Measurements from ENCODE around the gene MPP4. TPM values are rescaled to one million over a fixed set of nuclear protein-coding genes. Genes with fewer than 3 reads are reported as not detected.
"Not testable (repeated sequence)": the region's sequence is repeated elsewhere in the genome, so short reads cannot be mapped to it uniquely, and the experiment has no call there.

Gene MPP4
- total RNA-seq, 1 experiment from 2014 or later: 5.9 TPM

DNA sequence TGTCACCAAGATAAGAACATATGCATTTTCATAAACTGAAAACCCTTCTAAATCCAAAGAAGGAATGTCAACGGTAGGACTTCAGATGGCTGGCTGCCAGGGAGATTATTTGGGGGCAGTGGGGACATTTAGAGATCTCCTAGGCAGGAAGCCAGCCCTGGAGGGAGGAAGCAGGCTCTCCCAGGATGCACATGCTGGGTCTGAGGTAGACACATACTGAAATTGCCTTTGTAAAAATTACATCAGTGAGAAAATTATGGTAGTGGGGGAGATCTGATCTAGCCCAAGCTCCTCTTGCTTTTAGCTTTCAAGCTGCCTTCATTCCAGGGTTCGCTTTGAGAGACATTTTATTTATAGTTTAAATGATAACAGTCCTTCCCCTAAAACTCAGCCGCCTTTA is 24.1 kb downstream of the MPP4 start:
- no peak for DNase-seq (ENCODE audit: low read depth)

DNA sequence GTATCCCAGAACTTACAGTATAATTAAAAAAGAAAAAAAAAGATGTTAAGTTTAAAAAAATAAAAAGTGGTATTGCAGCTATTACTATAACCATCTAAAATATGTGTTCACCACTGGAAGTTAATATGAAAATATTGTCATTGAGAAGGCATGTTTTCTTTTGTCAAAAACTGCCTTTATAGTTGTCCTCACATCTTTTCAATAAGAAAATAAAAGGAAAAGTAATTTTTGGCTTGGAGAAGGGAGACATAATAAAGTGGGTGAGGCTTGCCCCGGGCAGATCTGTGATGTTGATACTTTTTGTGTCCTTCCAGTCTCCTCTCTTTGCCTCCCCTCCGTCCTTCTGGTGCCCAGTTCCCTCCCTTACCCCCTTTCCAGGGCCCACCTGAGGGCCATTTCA is 24.9 kb downstream of the MPP4 start:
- DNase-seq (ENCODE audit: low read depth): no peak

DNA sequence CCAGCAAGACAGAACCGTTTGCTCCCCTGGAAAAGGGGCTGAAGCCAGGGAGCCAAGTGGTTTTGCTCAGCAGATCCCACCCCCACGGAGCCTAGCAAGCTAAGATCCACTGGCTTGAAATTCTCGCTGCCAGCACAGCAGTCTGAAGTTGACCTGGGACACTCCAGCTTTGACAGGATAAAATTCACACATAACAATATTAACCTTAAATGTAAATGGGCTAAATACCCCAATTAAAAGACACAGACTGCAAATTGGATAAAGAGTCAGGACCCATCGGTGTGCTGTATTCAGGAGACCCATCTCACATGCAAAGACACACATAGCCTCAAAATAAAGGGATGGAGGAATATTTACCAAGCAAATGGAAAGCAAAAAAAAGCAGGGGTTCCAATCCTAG is 27.2 kb downstream of the MPP4 start:
- DNase-seq (ENCODE audit: low read depth): not testable (repeated sequence)

DNA sequence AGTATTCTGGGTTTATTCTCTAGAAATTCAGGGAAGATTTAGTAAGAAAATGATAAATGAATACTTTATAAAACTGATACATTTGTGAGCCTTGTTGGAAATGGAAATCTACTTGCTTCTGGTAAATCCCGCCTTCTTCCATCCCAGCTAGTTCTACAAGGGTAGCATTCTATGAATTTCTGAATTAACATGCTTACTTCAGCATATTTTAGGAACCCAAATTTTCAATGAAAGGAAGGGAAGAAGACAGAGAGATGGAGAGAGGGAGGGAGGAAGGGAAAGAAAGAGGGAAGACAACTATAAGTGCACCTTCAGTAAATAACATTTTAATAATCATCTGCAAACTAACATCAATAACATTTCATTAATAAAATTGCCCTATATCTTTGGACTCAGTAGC is 28.6 kb downstream of the MPP4 start:
- no peak for DNase-seq (ENCODE audit: low read depth)

DNA sequence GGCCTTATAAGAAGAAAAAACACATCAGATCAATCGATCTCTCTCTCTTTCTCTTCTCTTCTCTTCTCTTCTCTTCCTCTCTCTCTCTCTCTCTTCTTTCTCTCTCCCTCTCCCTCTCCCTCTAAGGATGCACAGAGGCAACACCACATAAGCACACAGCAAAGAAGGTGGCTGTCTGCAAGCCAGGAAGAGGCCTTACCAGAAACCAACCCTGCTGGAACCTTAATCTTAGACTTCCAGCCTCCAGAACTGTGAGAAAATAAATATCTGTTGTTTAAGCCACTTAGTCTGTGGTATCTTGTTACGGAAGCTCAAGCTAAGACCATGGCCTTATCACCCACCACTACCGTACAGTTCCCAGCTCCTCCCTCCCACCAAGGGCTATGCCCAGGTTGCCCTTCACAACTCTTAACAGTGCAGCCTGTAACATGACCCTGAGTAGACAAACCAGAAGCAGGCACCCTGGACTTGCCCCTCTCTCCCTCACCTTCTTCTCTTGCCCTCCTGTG is 30.0 kb downstream of the MPP4 start:
- no peak for DNase-seq (ENCODE audit: low read depth)

DNA sequence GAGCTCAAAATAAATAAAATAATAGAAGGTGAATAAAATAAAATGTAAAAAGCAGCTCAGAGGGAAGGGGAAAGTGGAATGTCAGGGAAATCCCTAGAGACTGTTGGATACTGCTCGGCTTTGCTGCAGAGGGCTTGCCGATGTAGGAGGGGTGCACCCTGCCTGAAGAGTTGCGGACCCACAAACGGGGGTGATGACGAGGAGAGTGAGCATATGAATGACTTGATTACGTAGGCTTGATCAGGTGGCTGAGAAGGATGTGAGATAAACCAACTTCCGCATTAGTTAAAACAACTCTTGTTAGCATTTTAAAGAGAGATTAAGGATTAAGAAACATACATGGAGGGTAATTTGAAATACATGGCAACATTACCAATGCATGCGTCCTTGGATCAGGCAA is 34.1 kb downstream of the MPP4 start:
- no peak for DNase-seq (ENCODE audit: low read depth)

DNA sequence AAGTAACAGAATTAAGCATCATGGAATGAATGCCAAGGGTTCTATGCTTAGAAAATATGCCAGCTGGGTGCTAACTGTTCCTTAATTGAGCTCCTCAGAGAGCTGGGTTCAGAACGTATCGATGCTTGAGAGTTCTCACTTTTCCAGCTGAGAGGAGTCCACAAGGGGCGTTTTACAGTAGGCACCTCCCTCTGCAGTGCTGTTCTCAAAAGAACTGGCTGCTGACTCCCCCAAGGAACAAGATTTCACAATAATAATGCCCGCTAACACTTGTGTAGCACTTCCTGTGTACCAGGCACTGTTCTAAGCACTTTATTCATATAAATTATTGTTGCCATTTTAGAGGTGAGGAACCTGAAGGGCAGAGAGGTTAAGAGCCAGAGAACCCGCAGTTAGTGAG is 37.1 kb downstream of the MPP4 start:
- DNase-seq (ENCODE audit: low read depth): no peak

DNA sequence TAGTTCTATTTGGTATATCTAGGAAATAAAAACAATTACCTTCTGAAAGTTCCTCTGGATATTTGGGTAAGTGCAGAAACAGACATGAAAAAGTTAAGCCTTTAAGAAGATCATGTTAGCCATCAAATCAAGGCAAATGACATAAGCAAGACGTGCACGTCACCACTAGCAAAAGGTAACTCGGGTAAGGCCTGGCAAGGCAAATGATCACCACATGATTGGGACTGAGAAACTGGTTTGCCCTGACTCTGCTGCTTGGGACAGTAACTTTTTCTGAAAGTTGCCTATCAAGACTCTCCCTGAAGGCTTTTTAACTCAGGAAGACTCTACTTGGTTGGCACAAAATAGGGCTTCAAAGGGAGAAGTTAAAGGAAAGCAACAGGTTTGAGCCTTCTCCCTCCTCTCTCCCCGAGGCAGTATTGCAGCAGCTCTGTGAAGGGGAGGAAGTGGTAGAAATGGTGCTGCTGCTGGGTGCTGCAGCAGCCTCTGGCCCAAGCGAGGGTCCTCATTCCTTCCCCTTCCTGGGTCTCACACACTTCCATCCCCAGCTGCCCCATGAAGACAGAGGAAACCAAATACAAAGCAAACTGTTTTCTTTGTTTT is 38.0 kb downstream of the MPP4 start:
- DNase-seq (ENCODE audit: low read depth): no peak

DNA sequence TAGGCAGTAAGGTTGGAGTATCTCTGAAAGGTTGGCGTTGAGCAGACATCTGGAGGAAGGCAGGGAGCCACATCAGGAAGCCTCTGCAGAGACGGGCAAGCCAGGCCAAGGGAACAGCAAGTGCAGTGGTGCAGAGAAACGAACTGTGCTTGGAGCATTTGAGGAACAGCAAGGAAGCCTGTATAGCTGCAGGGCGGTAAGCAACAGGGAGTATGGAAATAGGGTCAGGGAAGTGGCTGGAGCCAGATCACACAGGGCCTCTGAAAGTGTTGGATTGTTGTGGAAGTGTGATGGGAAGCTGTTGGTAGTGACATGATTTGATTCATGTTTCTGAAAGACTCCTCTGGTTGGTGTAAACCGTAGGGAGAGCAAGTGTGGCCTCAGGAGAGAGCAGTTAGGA is 41.7 kb downstream of the MPP4 start:
- DNase-seq (ENCODE audit: low read depth): no peak

DNA sequence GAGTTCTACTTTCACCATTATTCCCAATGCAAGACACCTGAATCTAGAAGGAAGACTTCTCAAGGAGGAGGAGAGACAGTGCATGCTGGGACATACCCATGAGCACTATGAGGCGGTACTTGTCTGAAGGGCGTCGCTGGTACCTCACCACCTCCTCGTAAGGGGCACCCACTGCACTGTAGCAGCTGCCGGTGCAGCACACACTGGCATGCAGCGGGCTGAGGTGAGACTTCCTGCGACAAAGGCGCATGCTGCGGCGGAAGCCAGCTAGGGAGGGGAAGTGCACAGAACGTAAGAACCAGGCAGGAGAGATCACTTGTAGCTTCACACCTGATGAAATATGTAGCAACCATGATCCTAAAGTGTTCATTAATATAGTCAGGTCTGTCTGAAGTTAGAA is 42.3 kb downstream of the MPP4 start:
- no peak for DNase-seq (ENCODE audit: low read depth)

DNA sequence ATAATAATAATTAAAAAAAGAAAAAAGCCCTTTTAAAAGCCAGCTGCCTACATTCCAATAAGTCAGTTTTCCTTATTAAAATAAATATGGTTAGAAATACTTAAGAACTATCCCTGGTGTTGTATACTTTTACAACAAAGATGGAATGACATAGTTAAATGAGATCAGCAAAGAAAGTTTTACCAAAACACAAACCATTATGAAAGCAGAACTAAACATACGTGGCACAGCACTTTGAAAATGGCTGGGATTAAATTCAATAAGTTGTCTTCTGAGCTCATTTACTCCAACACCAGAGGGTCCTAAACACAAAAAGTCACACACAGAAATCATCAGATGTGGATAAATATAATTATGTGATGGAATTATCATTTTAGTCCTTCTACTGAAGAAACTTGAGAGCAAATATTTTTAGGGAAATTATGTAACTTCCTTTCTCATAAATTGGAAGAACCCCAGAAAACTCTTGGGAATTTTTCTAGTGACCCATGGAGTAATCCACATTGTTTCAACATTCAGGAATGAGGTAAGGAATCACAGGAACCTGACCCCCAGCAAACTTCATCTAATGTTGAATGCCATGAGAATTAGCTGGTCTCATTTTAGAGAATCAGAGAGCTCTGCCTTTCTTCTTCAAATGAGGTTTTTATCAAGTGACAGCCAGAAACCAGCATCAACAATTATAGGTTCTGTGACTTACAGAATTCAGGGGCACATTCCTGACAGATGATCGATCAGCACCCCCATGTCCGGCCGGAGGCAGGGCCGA is 43.6 kb downstream of the MPP4 start:
- DNase-seq (ENCODE audit: low read depth): peak; percentile 71

DNA sequence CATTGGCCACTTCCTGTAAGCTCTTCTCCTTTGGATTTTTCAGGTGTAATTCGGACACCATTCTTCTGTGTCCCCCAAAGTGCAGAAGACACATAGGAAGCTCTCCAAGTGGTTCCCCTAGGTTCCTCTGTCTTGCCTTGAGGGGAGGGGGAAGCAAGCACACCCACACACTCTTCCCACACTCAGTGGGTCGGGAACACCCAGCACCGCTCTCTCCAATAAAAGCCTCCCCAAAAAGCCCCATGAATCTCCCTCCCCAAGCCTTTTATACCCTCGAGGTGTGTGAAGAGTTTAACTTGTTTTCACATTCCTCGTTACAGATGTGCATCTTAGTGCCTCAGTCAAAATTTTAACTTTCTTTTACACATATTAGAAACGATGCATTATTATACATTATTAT is 45.2 kb downstream of the MPP4 start:
- DNase-seq (ENCODE audit: low read depth): no peak

DNA sequence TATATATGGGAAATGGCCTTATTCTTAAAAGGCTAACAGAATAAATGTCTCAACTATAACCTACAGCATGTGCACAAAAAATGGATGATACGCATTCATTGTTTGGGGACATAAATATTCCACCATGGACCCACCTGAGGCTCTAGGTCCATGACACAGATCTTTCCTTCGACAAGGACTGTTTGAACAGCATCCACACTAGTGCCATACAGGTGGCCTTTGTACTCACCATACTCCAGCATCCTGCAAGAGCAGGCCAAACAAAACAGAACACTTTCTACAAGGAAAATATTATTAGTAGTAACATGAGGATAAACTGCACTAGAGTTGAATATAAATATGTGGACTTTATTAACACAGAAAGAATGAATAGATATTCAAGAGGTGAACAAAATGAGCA is 49.0 kb downstream of the MPP4 start:
- DNase-seq (ENCODE audit: low read depth): no peak

DNA sequence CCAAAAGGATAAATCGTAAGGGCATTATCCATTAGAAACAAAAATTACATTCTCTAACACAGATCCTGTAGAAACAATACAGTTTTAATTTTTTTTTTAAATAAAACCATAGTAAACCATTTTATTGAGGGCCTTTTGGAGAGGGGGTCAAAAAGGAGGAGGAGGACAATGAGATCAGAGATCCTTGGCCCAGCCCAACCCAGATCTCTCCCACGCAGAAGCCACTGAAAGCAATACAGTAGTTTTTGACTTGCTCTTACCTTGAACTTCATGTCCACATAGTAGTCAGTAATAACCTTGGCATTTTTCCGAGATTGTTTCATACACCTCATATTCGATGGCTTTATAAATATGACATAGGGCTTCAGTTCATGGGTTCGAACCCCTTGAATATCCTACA is 51.0 kb downstream of the MPP4 start:
- DNase-seq (ENCODE audit: low read depth): no peak

DNA sequence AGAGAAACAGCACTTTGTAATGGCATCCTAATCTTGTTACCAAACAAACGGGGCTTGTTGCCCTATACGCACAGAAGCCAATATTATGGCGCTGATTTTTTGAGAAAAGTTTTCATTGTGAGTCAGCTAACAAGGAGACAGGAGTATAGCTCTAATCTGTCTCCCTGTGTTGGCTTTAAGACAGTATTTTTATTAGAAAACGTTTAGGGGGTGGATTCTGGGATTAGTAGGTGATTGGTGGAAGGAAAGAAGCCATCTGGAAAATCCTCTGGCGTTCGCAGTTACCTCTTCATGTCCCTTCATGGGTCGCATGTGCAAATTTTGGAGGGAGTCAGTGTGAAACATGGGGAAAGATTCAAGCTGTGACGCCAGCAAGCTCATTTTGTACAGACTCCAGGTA is 54.4 kb downstream of the MPP4 start:
- peak; percentile 51 for DNase-seq (ENCODE audit: low read depth)

DNA sequence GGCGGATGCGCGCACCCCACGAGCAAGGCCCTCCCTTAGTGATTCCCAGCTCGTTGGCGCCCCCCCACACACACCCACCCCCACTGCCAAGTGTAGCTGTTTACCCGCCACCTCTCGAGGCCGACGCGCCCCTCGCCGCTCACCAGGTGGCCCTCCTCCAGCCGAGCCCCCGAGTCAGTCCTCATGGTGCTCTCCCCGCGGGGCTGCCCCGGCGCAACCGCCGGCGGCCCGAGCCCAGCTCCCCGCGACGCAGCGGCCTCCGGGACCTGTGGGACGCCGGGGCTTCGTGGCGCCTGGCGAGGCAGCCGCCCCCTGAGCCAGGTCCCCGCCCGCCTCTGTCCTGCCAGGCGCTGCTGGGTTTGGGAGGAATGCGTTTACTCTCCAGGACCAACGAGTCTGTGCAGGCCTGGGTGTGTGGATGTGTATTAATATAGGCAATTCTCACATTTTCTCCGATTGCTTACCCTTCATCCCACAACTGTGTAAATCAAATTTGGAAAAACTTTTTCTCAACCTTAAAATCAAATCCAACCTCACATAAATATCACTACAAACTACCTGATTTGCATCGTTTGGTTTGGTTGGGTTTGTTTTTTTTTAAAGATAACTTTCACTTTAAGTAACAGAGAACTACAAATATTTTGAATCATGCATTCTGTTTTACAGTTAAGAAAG is 55.1 kb downstream of the MPP4 start, which contains the start of gene TMEM237:
TSS of gene TMEM237 (minus strand) at position 288 of the 675 bp plus-strand sequence. CDS start at position 185, 103 bp downstream.
- DNase-seq (ENCODE audit: low read depth): peak; percentile 55

DNA sequence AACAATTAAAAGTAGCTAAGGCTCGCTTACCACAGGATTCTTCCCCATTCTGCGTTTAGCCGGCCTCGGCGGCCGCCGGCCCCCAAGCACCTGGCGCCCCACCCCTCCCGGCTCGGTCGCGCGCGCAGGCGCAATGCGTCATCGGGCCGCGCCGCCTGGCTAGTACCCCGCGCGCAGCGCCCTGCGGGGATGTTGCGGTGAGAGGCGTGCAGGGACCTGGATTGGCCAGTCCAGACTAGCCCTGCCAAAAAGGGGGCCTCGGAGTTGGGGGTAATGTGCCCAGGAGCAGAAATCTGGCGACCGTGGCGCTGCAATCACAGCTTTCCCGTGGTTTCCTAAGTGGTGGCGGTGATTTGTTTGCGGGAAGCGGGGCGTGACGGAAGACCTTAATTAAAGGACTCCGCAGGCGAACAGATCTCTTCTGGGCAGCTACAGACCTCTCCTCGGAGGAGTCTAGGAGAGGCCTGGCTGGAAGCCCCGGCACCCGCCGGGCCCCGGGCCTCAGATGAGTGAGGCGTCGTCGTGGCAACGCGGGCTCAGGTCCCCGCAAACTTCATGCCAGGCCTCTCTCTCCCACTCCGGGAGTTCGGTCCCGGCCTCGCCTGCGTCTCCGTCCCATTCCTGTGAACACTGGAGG is 55.7 kb downstream of the MPP4 start:
- peak; percentile 78 for DNase-seq (ENCODE audit: low read depth)

DNA sequence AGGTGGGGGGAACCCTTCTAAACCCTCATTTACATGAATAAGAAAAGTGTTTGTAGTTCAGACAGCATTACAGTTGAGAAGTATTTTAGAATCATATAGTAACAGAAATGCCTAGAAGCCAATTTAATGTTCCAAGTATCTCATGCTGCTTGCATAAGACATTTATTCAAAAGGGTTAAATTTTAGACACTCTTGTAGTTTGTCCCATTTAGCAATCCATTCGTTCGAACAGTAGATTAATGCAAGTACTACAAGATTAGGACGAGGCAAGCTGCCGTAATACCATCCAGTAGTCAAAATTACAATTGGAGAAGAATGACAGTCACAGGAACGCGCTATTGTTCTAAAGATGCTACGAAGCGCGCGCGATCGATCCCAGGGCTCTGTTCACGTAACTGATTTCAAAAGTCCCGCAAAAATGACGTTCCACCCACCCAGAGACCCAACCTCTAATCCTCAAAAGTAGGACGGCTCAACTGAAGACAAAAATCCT is 56.3 kb downstream of the MPP4 start:
- DNase-seq (ENCODE audit: low read depth): no peak

DNA sequence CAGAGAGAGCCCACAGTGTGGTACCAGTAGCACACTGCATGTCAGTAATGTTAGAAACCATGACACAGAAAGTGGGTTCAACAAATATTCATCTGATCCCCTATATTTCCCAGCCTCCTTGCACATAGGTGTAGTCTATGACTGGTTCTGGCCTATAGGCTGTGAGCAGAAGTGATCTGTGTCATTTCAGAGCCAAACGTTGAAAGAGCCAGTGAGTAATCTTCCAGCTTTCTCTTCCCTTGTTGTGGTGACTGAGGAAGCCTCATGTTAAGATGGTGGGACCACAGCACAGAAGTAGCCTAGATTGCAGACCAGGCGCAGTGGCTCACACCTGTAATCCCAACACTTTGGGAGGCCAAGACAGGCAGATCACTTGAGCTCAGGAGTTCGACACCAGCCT is 59.2 kb downstream of the MPP4 start:
- DNase-seq (ENCODE audit: low read depth): no peak

DNA sequence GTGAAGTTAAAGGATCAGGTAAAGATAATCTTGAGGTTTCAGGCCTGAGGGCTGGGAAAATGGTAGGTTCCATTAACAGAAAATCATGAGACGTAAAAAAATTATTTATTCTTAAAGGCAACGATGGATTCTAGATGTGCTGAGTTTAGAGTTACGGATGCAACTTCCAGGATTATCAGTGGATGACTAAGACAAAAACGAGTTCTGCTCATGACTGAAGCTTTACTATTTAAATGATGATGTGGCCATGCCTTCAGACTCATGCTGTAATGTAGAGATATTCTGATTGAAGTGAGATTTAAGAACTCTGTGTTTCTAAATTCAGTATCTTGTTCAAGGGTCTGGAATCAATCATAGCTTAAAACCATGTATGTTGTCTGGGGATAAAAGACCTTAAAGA is 60.1 kb downstream of the MPP4 start:
- DNase-seq (ENCODE audit: low read depth): no peak

DNA sequence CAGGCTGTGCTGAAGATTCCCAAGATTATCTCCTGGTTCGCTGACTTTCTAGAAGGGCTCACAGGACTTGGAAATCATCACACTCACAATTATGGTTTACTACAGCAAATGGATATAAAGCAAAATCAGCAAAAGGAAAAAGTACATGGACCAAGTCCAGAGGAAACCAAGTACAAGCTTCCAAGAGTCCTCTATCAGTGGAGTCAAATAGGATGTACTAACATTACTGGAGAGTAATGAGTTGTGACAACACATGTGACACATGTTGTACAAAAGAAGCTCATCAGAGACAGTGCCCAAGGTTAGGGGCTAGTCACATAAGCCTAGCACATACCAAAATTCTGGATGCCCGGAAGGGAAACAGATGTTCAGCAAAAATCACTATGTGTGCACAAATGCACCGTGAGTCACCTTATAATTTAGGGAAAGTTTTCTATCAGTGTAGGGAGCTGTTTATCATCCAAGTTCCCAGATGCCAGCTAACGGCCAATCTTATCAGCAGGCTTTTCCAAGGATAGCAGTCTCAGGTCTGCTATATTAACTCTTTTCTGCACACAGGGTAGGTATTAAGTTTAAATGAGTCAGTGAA is 64.7 kb downstream of the MPP4 start:
- DNase-seq (ENCODE audit: low read depth): no peak

DNA sequence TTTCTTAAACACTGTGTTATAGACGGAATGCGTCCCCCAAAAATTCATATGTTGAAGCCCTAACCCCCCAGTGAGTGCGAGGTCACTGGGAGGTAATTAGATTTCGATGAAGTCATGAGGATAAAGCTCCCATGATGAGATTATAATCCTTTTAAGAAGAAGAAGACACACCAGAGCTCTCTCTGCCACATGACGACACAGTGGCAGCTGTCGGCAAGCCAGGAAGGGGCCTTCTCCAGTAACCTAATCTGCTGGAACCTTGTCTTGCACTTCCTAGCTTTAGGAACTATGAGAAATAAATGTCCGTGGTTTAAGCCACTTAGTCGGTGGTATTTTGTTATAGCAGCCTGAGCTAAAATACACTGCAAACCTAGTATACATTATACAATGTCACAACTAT is 67.4 kb downstream of the MPP4 start:
- no peak for DNase-seq (ENCODE audit: low read depth)
